Activated T-cell treated with anti-CD3 and anti-CD28 coated beads, Interleukin-2, amount 50 U/mL, for 1 hour (primary cell): ENCODE measurements around the gene GPR39.
"Not testable (repeated sequence)": the region's sequence is repeated elsewhere in the genome, so short reads cannot be mapped to it uniquely, and the experiment has no call there.

Experiments used
- DNase-seq: peaks from one replicate; pipeline ENCODE4 v3.0.0-alpha.2; 2020

Gene GPR39

DNA sequence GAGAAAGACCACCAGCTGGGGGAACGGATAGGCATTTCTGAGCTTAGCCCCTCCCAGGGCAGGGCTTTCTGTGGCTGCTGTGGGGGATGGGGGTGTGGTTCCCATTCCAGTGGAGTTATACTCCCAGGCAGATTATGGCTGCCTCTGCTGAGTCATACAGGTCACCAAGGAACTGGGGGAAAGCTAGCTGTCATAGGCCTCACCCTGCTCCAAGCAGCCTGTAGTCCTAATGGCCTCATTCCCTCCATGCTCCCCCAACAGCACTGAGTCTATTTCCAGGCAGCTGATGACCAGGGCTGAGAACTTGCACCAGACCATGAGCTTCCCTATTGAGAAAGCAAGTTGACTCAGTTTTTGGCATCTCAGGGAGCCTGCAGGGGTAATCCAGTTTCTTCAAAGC lies 87.1 kb downstream of the GPR39 start:
- DNase-seq = no peak

DNA sequence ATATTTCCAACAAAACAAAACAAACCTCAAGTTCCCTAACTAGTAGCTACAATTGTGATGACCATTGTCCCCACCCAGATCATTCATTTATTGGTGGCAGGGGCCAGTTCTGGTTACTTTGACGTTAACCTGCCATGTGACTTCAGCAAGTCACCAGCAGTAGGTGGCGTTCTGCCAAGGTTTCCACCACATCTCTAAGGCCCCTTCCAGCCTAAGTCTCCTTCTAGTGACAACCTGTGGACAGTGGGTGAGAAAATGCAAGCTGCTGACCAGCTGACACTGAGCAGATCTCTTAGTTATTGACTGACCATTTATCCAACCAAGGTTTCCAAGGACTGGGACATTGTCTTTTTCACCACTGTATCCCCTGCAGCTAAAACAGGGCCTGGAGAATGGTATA lies 98.4 kb downstream of the GPR39 start:
- DNase-seq = no peak

DNA sequence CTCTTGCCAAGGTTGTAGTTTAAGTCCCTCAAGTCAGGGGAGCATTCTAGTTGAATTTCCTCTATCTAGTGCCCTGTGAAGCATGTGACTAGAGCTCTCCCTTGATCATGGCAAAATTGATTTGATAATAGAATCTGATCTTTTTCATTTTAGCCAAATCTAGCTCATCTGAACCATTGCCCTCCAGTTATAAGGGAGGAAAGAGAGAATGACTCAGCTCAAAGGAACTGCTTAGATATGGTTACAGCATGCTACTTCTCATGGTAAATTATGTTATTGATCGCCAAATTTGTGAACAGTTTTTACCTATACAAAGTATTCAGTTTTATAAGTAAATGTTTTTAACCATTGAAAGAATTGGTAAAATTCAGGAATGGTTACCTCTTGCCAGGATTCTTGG lies 100.8 kb downstream of the GPR39 start:
- no peak for DNase-seq

- DNase-seq = no peak
Measured at GRCh38 chr2:132518302-132518701, 101.7 kb downstream of the GPR39 start.

DNA sequence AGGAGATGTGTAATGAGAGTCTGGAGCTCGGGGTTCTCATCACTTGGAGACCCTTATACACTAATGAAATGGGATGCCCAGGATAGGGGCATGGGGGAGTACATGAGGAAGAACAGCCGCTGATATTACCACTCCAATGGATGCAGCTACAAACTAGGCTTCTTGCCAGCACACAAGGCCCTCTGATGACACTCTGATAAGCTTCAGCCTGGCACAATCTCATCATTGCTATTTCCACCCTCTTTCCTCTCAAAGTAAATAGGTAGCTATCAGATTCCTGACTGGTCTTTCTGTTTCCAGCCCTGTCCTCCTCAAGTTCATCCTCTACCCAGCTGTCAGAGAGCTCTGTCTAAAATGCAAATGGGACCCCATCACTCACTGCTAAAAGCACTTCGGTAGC lies 103.0 kb downstream of the GPR39 start:
- DNase-seq = no peak

DNA sequence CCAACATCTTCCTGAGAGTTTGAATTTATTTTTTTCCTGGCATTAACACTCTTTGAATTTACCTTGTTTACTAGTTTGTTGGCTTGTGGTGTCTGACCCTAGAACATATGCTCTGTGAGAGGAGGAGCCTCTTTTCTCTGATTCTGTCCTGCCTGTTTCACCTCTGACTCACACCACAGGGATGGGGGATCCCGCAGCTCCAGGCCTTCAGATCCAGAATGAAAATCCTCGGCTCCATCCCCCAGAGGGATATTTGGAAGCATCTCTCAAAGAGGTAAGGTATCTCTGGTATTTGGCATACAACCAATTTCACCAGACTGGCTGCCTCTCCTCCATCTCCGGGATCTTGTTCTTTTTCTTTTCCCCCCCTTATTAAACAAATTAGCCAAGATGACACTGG lies 104.7 kb downstream of the GPR39 start:
- no peak for DNase-seq

DNA sequence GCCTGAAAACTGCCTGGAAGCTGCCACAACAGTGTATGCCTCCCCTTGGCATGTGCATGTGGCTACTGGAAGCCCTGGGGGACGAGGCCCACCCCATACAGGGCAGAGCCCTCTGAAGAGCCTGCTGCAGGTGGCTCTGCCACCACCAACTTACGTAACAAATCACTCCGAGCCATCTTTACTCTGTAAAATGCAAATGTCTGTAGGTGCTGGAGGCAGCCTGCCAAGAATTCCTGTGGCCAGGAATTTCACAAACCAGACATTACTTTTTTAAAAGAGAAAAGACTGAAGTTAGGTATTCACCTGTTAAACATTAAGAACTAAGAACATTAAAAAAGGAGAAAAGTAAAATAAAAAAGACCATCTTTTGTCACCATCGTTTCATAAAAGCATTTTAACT lies 106.3 kb downstream of the GPR39 start:
- DNase-seq = no peak

DNA sequence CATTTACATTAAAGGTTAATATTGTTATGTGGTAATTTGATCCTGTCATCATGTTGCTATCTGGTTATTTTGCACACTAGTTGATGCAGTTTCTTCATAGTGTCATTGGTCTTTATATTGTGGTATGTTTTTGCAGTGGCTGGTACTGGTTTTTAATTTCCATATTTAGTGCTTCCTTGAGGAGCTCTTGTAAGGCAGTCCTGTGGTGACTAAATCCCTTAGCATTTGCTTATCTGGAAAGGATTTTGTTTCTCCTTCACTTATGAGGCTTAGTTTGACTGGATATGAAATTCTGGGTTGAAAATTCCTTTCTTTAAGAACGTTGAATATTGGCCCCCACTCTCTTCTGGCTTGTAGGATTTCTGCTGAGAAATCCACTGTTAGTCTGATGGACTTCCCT lies 120.5 kb downstream of the GPR39 start:
- DNase-seq = not testable (repeated sequence)

DNA sequence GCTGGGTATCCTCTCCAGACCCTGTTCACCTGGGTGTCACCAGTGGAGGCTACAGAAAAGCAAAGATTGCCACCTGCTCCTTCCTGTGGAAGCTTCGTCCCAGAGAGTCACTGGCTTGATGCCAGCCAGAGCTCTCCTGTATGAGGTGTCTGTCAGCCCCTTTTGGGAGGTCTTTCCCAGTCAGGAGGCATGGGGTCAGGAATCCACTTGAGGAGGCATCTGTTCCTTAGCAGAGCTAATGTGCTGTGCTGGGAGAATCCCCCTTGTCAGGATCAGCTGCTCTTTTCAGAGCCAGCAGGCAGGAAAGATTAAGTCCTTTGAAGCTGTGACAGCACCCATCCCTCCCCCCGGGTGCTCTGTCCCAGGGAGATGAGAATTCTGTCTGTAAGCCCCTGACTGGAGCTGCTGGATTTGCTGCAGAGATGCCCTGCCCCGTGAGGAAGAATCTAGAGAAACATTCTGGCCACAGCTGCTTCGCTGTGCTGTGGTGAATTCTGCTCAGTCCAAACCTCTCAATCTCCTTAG lies 121.8 kb downstream of the GPR39 start:
- no peak for DNase-seq

DNA sequence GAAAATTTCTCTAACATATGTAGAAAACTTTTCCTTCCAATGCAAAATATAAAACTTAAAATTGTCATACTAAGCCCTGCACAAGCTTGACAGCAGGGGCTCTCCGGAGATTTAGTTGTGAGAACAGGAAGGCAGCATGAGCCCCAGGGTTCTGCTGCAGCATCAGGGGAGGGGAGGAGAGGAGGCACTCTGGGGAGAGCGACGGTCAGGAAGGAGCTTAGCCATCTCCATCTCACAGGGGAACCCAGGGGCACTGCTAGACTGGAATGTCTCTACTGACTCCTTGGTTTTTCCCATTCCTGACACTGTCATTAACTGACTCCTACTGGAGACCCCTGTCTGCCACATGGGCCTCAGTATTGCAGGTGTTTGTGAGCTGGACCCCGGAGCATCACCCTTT lies 123.6 kb downstream of the GPR39 start:
- no peak for DNase-seq

DNA sequence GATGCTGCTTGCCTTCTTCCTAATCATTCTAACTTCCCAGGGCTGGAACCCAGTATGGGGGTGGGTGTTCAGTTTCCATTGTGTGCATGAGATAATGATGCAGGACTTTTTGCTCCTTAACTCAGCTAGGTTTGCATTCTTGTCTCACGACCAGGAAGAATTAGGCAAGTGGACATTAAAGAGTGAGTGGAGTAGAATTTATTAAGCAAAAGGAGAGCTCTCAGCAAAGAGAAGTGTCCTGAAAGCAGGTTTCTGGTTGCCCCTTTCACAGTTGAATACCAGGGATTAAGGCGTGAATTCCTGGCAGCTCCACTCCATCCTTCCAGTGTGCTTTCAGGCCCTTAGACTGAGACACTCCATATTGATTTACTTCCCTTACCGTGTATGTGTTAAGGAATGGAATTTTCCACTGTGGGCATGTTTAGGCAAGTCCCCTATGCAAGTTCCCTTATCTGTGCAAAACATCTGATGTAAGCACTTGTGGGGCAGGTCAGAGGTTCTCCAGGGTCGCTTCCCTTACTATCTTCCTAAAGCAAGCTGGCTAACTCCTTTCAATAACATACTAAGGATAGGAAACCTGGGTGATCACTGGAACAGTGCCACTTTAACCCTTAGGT lies 126.5 kb downstream of the GPR39 start:
- no peak for DNase-seq

GRCh38 chr2:132544006-132544630 lies 127.5 kb downstream of the GPR39 start:
- DNase-seq = no peak

DNA sequence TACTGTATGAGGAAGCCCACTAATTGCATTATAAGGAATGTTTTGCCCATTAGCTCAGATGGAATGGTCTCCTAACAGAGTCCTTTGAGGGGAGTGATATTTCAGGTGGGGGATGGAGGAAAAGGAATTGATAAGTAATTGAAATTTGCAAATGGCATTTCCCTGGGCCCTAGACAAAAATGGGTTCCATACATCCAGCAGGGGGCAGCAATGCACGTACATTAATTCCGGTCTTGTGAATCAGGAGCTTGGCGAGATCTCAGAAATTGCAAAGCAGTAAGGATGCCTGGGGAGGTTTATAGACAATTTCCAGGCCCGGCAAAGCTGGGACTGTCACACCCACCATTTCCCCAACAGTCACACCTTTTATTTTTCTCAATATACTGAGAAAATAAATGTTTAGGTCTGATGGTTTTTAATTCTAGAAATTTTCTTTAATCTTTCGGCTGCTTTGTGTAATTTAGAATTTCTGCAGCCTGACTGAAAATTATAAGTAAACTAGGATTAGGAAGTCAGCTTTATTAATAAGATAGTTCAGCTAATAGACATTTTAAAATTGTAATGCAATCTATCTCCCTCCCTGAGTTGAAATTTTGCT lies 130.6 kb downstream of the GPR39 start:
- DNase-seq = no peak

- no peak for DNase-seq
Measured at GRCh38 chr2:132549935-132550670, 133.5 kb downstream of the GPR39 start.

GRCh38 chr2:132550946-132551345 lies 134.3 kb downstream of the GPR39 start:
- DNase-seq = no peak

DNA sequence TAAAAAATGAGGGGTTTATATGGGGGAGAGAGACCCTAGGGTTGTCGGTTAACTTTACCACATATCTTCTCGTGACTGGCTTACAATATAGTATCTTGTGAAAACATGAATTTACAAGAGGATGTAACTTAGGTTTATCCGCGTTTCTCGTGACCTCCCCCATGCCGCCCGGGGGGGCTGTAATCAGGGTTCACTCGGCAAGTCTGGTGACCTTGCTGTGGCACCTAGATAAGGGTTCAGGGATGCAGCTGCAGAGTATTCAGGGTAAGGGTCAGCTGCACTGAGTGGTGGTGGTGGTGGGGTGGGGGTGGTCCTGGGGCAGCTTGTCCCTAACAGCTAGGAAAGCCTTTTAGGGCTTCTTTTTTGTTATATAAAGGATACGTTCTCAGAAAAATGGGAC lies 141.1 kb downstream of the GPR39 start:
- DNase-seq = no peak

DNA sequence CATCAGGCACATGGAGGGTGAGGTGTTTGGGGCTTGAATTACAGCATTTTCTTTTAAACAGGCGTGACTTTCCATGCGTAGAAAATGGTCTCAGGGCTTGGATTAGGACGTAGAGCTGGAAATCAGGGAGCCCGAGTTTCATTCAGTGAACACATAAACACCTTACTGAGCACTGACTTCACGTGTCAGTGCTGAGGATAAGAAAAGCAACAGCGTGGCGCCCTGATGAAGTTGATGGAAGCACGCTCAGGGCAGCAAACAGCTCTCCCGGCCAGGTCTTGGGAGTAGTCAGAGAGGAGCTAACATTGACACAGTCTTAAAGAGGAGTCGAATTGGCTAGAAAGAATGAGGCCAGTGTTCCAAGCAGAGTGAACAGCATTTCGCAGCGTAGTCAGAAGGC lies 142.7 kb downstream of the GPR39 start:
- no peak for DNase-seq

DNA sequence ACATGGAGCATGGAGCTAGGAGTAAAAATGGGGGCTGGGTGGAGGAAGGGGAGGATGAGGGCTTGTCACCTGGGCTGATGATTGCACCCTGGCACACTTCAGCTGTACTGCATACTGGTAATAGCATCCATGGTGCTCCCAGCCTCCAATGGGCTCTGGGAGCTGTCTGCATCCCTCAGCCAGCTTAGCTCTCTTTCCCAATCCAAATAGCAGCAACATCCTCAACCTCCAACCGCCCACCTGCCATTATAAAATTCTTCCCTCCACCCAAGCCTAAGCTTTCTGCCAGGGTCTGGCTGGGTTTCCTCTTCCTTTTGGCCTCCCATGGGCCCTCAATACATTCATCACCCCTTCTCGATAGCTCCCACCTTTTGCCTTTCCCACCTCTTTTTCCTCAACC lies 143.3 kb downstream of the GPR39 start:
- no peak for DNase-seq

DNA sequence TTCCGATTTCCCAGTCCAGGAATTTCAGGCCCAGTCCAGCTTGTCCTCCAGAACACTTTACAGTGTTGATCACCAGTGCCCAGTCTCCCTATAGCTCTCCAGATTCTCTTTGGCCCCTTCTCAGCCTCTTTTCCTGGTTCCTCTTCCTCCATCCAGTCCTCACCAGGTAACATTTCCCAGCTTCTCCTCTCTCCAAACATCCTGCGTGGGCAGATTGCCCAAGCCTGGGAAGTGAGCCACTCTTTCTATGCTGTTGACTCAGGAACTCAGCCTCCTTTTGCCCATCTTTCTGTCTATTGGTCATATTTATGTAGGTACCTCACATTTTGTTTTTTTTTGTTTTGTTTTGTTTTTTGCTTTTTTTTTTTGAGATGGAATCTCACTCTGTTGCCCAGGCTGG lies 144.0 kb downstream of the GPR39 start:
- DNase-seq = no peak

- DNase-seq = no peak
Measured at GRCh38 chr2:132562245-132562644, 145.6 kb downstream of the GPR39 start.

DNA sequence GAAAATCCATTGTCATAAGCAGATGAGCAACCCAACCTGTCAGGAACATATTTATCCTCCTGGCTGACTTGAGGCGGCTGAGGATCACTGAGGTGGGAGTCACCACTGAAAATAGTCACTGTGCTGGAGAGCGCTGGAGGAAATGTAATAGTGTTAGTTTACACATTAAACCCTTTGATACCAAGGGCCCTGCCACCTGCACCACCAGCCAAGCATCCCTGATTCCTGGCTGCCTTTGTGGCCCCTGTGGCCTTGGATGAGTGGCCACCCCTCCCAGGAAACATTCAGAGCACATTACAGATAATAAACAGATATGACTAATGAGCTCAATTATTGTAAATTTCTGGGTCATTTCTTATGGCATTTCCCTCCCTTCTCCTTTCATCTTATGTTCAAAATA lies 147.5 kb downstream of the GPR39 start:
- DNase-seq = no peak

- DNase-seq = no peak
Measured at GRCh38 chr2:132566379-132566778, 149.8 kb downstream of the GPR39 start.

GRCh38 chr2:132567682-132568081 lies 151.1 kb downstream of the GPR39 start:
- no peak for DNase-seq

- DNase-seq = no peak
Measured at GRCh38 chr2:132568656-132569055, 152.1 kb downstream of the GPR39 start.
